NCI-H187 treated with DMSO at 0.1 percent for 48 hours (cell line): ENCODE results near the gene PORCN.
A peak's percentile ranks its signal among the peaks of the same experiment; 100 is the strongest.
"Not testable (repeated sequence)": the region's sequence is repeated elsewhere in the genome, so short reads cannot be mapped to it uniquely, and the experiment has no call there.

ENCODE experiments used
- DNase-seq: peaks from one replicate; lab custom pipeline; 2025; lab: John Stamatoyannopoulos, UW

Gene PORCN

GRCh38 chrX:48512371-48512935 lies 3.7 kb downstream of the PORCN start:
- no peak for DNase-seq

GRCh38 chrX:48513670-48514069 lies 4.9 kb downstream of the PORCN start:
- DNase-seq, result no peak

- no peak for DNase-seq
These were observed 5.5 kb downstream of the PORCN start for GRCh38 chrX:48514126-48514806.

- no peak for DNase-seq
These were observed 6.2 kb downstream of the PORCN start for GRCh38 chrX:48514868-48515460.

GRCh38 chrX:48515842-48516241 lies 7.0 kb downstream of the PORCN start:
- no peak for DNase-seq

GRCh38 chrX:48516285-48516684 lies 7.5 kb downstream of the PORCN start:
- DNase-seq, result no peak

GRCh38 chrX:48516987-48517386 lies 8.2 kb downstream of the PORCN start:
- no peak for DNase-seq

- DNase-seq, result not testable (repeated sequence)
These were observed 10.7 kb downstream of the PORCN start for GRCh38 chrX:48519481-48519880.

GRCh38 chrX:48520455-48520854 lies 11.7 kb downstream of the PORCN start:
- DNase-seq, result no peak

GRCh38 chrX:48520976-48521352 lies 12.2 kb downstream of the PORCN start:
- DNase-seq, result no peak

GRCh38 chrX:48521353-48522243 lies 12.8 kb downstream of the PORCN start, which contains the start of gene EBP:
Gene EBP, plus strand, starts transcription at chrX:48521808. Its CDS starts 1,964 bp downstream, at chrX:48523772.
- peak; percentile 68 for DNase-seq

- no peak for DNase-seq
These were observed 13.5 kb downstream of the PORCN start for GRCh38 chrX:48522291-48522690.

- no peak for DNase-seq
These were observed 14.9 kb downstream of the PORCN start for GRCh38 chrX:48523682-48524081.

GRCh38 chrX:48525853-48526252 lies 17.1 kb downstream of the PORCN start:
- not testable (repeated sequence) for DNase-seq

GRCh38 chrX:48530736-48531135 lies 21.9 kb downstream of the PORCN start:
- DNase-seq, result no peak

- no peak for DNase-seq
These were observed 22.7 kb downstream of the PORCN start for GRCh38 chrX:48531358-48531959.

- no peak for DNase-seq
These were observed 23.4 kb downstream of the PORCN start for GRCh38 chrX:48532161-48532560.

GRCh38 chrX:48533165-48533564 lies 24.4 kb downstream of the PORCN start:
- DNase-seq, result no peak

GRCh38 chrX:48538641-48539344 lies 30.0 kb downstream of the PORCN start:
- DNase-seq, result no peak

GRCh38 chrX:48539345-48540027 lies 30.7 kb downstream of the PORCN start, which contains the start of gene TBC1D25:
Gene TBC1D25, plus strand, starts transcription at chrX:48539714. Its CDS starts 84 bp downstream, at chrX:48539798.
- DNase-seq, result peak; percentile 75

GRCh38 chrX:48540028-48540375 lies 31.2 kb downstream of the PORCN start:
- no peak for DNase-seq
